Ishikawa (cell line): ENCODE measurements around the gene FLNC.

Experiments
- CEBPB ChIP-seq: IDR thresholded peaks from 2 replicates; pipeline ENCODE4 v1.6.1; 2012
- CREB1 ChIP-seq: IDR thresholded peaks from 2 replicates; pipeline ENCODE4 v1.6.1; 2012; ENCODE audit warnings: low read depth
- EGR1 ChIP-seq: IDR thresholded peaks from 2 replicates; pipeline ENCODE4 v1.6.1; 2012
- EP300 ChIP-seq: IDR thresholded peaks from 2 replicates; pipeline ENCODE4 v1.6.1; 2012; ENCODE audit warnings: borderline replicate concordance
- FOXM1 ChIP-seq: IDR thresholded peaks from 2 replicates; pipeline ENCODE4 v1.6.1; 2012; ENCODE audit warnings: low read depth, borderline replicate concordance
- NFIC ChIP-seq: IDR thresholded peaks from 2 replicates; pipeline ENCODE4 v1.6.1; 2012
- RAD21 ChIP-seq: IDR thresholded peaks from 2 replicates; pipeline ENCODE4 v1.6.1; 2012; ENCODE audit warnings: low read depth
- REST ChIP-seq: IDR thresholded peaks from 2 replicates; pipeline ENCODE4 v1.6.1; 2012; ENCODE audit warnings: low read depth, mild to moderate bottlenecking
- TAF1 ChIP-seq: IDR thresholded peaks from 2 replicates; pipeline ENCODE4 v1.6.1; 2012; ENCODE audit warnings: low read depth, mild to moderate bottlenecking
- TCF12 ChIP-seq: IDR thresholded peaks from 2 replicates; pipeline ENCODE4 v1.6.1; 2012; ENCODE audit warnings: low read depth
- TEAD4 ChIP-seq: IDR thresholded peaks from 2 replicates; pipeline ENCODE4 v1.6.1; 2012
- YY1 ChIP-seq: IDR thresholded peaks from 2 replicates; pipeline ENCODE4 v1.6.1; 2012; ENCODE audit warnings: low read depth
- ZBTB7A ChIP-seq: IDR thresholded peaks from 2 replicates; pipeline ENCODE4 v1.6.1; 2012; ENCODE audit warnings: low read depth
- TF ChIP-seq, protein P1 (sequence below): IDR thresholded peaks from 2 replicates; pipeline ENCODE4 v1.6.1; 2012
- TF ChIP-seq, protein P2 (sequence below): IDR thresholded peaks from 2 replicates; pipeline ENCODE4 v1.6.1; 2012

FLNC gene, protein sequence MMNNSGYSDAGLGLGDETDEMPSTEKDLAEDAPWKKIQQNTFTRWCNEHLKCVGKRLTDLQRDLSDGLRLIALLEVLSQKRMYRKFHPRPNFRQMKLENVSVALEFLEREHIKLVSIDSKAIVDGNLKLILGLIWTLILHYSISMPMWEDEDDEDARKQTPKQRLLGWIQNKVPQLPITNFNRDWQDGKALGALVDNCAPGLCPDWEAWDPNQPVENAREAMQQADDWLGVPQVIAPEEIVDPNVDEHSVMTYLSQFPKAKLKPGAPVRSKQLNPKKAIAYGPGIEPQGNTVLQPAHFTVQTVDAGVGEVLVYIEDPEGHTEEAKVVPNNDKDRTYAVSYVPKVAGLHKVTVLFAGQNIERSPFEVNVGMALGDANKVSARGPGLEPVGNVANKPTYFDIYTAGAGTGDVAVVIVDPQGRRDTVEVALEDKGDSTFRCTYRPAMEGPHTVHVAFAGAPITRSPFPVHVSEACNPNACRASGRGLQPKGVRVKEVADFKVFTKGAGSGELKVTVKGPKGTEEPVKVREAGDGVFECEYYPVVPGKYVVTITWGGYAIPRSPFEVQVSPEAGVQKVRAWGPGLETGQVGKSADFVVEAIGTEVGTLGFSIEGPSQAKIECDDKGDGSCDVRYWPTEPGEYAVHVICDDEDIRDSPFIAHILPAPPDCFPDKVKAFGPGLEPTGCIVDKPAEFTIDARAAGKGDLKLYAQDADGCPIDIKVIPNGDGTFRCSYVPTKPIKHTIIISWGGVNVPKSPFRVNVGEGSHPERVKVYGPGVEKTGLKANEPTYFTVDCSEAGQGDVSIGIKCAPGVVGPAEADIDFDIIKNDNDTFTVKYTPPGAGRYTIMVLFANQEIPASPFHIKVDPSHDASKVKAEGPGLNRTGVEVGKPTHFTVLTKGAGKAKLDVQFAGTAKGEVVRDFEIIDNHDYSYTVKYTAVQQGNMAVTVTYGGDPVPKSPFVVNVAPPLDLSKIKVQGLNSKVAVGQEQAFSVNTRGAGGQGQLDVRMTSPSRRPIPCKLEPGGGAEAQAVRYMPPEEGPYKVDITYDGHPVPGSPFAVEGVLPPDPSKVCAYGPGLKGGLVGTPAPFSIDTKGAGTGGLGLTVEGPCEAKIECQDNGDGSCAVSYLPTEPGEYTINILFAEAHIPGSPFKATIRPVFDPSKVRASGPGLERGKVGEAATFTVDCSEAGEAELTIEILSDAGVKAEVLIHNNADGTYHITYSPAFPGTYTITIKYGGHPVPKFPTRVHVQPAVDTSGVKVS (N-terminal part only)

GRCh38 chr7:128830231-128831177 lies at the start of gene FLNC:
Gene FLNC, plus strand, starts transcription at chr7:128830406. Its CDS starts 232 bp downstream, at chr7:128830638.
- TF ChIP-seq FOXM1 (no peak), TEAD4 (peak; percentile 41; the same call in 1 of the 2 replicates), CREB1 (no peak), TCF12 (no peak)

GRCh38 chr7:128781126-128781525 lies 49.1 kb upstream of the FLNC start:
- TF ChIP-seq FOXM1 = no peak
- no peak for TF ChIP-seq TEAD4
- TF ChIP-seq ZBTB7A = no peak
- TF ChIP-seq TAF1 = no peak
- TF ChIP-seq, protein P1, sequence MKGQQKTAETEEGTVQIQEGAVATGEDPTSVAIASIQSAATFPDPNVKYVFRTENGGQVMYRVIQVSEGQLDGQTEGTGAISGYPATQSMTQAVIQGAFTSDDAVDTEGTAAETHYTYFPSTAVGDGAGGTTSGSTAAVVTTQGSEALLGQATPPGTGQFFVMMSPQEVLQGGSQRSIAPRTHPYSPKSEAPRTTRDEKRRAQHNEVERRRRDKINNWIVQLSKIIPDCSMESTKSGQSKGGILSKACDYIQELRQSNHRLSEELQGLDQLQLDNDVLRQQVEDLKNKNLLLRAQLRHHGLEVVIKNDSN = no peak
- no peak for TF ChIP-seq NFIC
- no peak for TF ChIP-seq REST
- TF ChIP-seq EP300 = no peak
- TF ChIP-seq, protein P2, sequence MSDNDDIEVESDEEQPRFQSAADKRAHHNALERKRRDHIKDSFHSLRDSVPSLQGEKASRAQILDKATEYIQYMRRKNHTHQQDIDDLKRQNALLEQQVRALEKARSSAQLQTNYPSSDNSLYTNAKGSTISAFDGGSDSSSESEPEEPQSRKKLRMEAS = no peak
- TF ChIP-seq CREB1 = no peak

DNA sequence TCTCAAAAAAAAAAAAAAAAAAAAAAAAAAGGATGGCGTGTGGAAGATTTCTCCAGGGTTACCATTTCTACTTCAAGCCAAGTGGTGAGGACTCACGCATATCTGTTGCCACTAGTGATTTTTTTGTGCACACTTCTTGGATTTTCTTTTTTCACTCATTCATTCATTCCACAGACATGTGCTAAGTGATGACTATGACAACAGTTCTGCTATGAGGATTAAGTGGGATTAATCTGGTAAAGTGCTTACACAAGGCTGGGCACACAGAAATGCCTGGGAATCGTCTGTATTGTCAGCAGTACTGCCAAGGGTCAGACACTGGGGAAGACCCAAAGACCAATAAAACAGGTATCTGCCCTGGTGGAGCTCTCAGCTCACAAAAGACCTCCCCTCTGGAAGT lies 48.4 kb upstream of the FLNC start:
- TF ChIP-seq TEAD4 (no peak), CEBPB (no peak), FOXM1 (no peak), TCF12 (no peak), ZBTB7A (no peak)

- TF ChIP-seq TEAD4 = peak; percentile 29; the same call in 1 of the 2 replicates
- no peak for TF ChIP-seq EP300
These were observed 46.9 kb upstream of the FLNC start for GRCh38 chr7:128783143-128783861.

- TF ChIP-seq FOXM1 = no peak
- TF ChIP-seq, protein P1 = no peak
- no peak for TF ChIP-seq CEBPB
- no peak for TF ChIP-seq TCF12
These were observed 44.5 kb upstream of the FLNC start for GRCh38 chr7:128785738-128786137.

DNA sequence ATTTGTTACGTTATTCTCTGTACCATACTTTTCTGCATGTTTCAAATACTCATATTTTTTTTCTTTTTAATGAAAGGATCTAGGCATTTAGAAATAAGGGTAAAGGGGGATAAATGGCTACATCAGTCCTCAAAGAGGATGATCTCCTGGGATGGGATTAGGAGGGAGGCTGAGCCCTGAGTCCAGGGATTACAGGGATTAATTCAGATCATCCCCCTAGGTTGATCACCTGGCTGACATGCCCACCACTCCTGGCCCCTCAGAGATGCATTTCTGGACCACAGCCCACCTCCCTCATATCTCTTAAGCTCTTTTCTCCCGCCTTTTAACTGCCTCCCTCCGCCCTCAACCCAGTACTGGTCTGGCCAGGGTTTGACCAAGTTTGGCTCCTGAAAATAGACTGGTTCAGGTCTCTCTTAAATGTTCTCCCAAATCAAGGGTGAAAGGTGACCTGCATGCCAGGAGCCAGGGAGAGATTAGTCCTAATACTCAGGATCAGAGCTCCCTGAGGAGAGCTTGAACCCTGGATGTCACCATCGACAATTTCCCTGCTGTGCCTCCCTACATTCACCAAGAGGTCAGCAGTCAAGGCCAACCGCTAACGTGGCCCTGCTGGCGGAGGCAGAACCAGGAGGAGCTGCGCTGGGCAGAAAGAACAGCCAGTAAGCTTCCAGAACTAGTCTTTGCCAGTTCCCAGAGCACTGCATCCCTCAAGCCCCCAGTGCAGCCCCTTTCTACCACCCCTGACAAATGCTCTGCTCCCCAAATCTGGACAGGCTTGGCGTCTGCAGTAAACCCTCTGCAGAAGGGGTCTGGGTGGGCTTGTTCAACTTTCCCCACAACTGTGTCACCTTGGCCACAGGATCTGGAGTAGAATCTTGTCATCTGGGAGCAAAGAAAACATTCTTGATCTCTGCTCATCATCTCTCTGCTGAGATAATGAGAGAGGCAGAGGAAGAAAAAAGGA lies 41.5 kb upstream of the FLNC start:
- no peak for TF ChIP-seq RAD21
- TF ChIP-seq CREB1 = no peak
- TF ChIP-seq CEBPB = no peak
- TF ChIP-seq TAF1 = no peak
- TF ChIP-seq FOXM1 = no peak
- TF ChIP-seq, protein P1 = no peak
- TF ChIP-seq ZBTB7A = no peak
- TF ChIP-seq EP300 = no peak
- TF ChIP-seq, protein P2 = no peak
- TF ChIP-seq TCF12 = no peak
- TF ChIP-seq TEAD4 = no peak
- TF ChIP-seq YY1 = no peak
- no peak for TF ChIP-seq EGR1
- no peak for TF ChIP-seq REST
- no peak for TF ChIP-seq NFIC
